ENCODE data around the gene RAPGEF1. TPM values are rescaled to one million over a fixed set of nuclear protein-coding genes. Genes with fewer than 3 reads are reported as not detected.

RAPGEF1 gene
- total RNA-seq, 2 donors from 2014 or later: 59.7 to 73.0 TPM

DNA sequence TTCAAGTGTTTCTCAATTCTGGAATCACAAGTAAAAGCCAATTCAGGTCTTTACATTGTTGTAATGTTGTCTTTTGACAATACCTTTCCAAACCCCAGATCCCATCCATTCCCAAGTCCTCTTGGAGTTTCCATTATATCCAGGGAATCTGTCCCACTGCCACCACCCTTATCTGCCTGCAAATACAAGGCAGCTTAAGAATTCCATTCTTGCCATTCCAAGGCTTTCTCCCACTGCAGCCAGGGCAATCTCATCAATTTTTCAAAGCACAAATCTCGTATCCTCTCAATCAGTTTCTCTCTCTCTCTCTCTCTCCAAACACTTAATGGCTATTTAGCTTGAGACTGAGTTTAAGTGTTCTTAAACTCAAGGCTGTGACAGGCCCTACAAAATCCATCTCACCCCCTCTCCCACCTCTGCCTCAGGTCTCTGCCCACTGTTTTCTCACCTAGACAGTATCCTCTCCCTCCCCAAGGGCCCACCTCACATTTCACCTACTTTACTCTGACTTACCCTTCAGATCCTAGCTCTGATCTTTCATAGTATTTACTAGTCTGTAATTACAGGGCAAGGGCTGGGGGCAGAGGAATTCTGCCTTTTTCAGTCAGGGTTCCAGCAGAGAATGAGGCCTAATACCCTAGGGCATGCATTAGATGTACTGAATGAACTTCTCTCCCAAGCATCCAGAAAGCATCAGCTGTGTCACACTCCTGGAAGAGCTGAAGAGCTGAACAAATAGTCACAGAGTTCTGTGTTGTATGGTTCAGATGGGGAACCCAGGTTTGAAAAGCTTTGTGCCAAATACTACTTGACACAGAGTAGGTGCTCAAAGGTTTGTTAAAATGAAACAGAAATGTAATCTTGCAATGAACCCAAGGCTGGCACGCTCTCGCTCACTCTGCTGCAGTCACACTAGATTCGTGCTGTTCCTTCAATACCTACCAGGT lies 46.0 kb downstream of the RAPGEF1 start:
- no peaks in the 10 kb centered on the region for H3K9me3 ChIP-seq
- peaks cover 17 to 50% of the 10 kb centered on the region in 2 donors for H3K4me1 ChIP-seq (ENCODE audit: control insufficient read depth in 1 of 2, low read depth in 2 of 2)
- TF ChIP-seq CTCF (IDR thresholded peaks at IDR 0.05): no peak
- ATAC-seq (ENCODE audit: insufficient number of reproducible peaks, low FRiP score, low read depth) (no peak), DNase-seq (ENCODE audit: low spot score) (no peak)
- H3K27me3 ChIP-seq (replicated peaks; ENCODE audit: insufficient read depth): no peaks in the 10 kb centered on the region
- no peak overlapping the region for H3K27ac ChIP-seq
- H3K36me3 ChIP-seq: no peaks in the 10 kb centered on the region
- no peak overlapping the region for H3K4me3 ChIP-seq

GRCh38 chr9:131692612-131693562 lies 47.0 kb downstream of the RAPGEF1 start:
- DNase-seq (ENCODE audit: low spot score) (no peak), ATAC-seq (ENCODE audit: insufficient number of reproducible peaks, low FRiP score, low read depth) (no peak)
- Histone ChIP-seq H3K9me3 (no peaks in the 10 kb centered on the region), H3K27me3 (replicated peaks; ENCODE audit: insufficient read depth) (no peaks in the 10 kb centered on the region), H3K4me3 (no peak overlapping the region), H3K36me3 (no peaks in the 10 kb centered on the region), H3K27ac (no peak overlapping the region), H3K4me1 (ENCODE audit: control insufficient read depth in 1 of 2, low read depth in 2 of 2) (peaks cover 17 to 46% of the 10 kb centered on the region in 2 donors)
- no peak for TF ChIP-seq CTCF (IDR thresholded peaks at IDR 0.05)

DNA sequence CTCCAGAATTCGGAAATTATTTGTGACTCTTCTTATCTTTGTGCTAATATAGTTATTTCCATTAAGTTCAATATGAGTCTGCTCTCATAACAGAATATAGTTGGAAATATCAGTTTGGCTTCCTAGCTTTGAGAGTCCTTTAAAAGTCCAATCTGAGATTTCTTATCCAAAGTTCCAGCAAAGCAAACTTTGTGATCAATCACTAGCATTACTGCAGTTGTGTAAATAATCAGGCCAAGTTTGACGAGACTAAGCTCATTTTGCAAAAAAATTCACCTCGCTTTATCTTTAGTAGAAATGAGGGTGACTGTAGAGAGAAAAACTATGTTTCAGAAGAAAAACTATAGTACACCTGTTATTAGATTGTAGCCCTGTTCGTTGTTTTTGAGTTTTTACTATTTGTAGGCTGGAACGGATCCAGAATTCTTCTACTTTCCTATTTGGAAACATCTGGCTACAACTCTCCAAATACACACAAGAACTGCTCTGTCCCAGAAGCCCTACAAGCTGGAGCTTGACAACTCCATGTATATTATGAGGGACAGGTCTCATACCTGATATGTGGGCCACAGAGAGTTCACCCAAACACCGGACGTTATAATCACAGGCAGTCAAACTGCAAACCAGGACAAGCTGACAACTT lies 47.8 kb downstream of the RAPGEF1 start:
- Histone ChIP-seq H3K27ac (no peak overlapping the region), H3K27me3 (replicated peaks; ENCODE audit: insufficient read depth) (no peaks in the 10 kb centered on the region), H3K36me3 (no peaks in the 10 kb centered on the region), H3K4me1 (ENCODE audit: control insufficient read depth in 1 of 2, low read depth in 2 of 2) (peaks cover 14 to 38% of the 10 kb centered on the region in 2 donors), H3K4me3 (no peak overlapping the region), H3K9me3 (no peaks in the 10 kb centered on the region)
- TF ChIP-seq CTCF (IDR thresholded peaks at IDR 0.05): no peak
- ATAC-seq (ENCODE audit: insufficient number of reproducible peaks, low FRiP score, low read depth) (no peak), DNase-seq (ENCODE audit: low spot score) (no peak)

GRCh38 chr9:131690941-131691573 lies 48.8 kb downstream of the RAPGEF1 start:
- Histone ChIP-seq H3K27ac (no peak overlapping the region), H3K4me1 (ENCODE audit: control insufficient read depth in 1 of 2, low read depth in 2 of 2) (peaks cover 18 to 39% of the 10 kb centered on the region in 2 donors), H3K4me3 (no peak overlapping the region), H3K9me3 (no peaks in the 10 kb centered on the region), H3K27me3 (replicated peaks; ENCODE audit: insufficient read depth) (no peaks in the 10 kb centered on the region), H3K36me3 (no peaks in the 10 kb centered on the region)
- ATAC-seq (ENCODE audit: insufficient number of reproducible peaks, low FRiP score, low read depth) (no peak), DNase-seq (ENCODE audit: low spot score) (no peak)
- no peak for TF ChIP-seq CTCF (IDR thresholded peaks at IDR 0.05)

Data from thoracic aorta (tissue), 2 donors.